SK-N-SH treated with all-trans-retinoic acid at 6 μM for 48 hours (cell line): Measurements from ENCODE around the gene SF3B5.

ENCODE experiments used
- CSRNP3 ChIP-seq: fragments of 250-450 bp; sonication (Bioruptor Pico); IDR thresholded peaks from 2 replicates; pipeline ENCODE4 v1.5.1; 2021; ENCODE audit warnings: mild to moderate bottlenecking, moderate library complexity
- GLIS3 ChIP-seq: fragments of 250-450 bp; sonication (Bioruptor Pico); IDR thresholded peaks from 2 replicates; pipeline ENCODE4 v1.5.0; 2020; ENCODE audit warnings: mild to moderate bottlenecking, moderate library complexity
- PPARA ChIP-seq: fragments of 250-450 bp; sonication (Bioruptor Pico); IDR thresholded peaks from 2 replicates; pipeline ENCODE4 v1.5.0; 2020; ENCODE audit warnings: mild to moderate bottlenecking, borderline replicate concordance
- RARB ChIP-seq: fragments of 250-450 bp; sonication (Bioruptor Pico); IDR thresholded peaks from 2 replicates; pipeline ENCODE4 v1.8.0; 2021; ENCODE audit warnings: mild to moderate bottlenecking, moderate library complexity
- SNAI2 ChIP-seq: fragments of 250-450 bp; sonication (Bioruptor Pico); IDR thresholded peaks from 2 replicates; pipeline ENCODE4 v1.5.0; 2020; ENCODE audit warnings: mild to moderate bottlenecking, moderate library complexity
- ZFP30 ChIP-seq: fragments of 450-650 bp; formaldehyde crosslinking; IDR thresholded peaks from 2 replicates; pipeline ENCODE4 v1.5.0; 2022; ENCODE audit warnings: mild to moderate bottlenecking, moderate library complexity
- TF ChIP-seq, protein P1 (sequence below): fragments of 250-450 bp; sonication (Bioruptor Pico); IDR thresholded peaks from 2 replicates; pipeline ENCODE4 v1.8.0; 2020; ENCODE audit warnings: mild to moderate bottlenecking, moderate library complexity, borderline replicate concordance
- TF ChIP-seq, protein P2 (sequence below): fragments of 250-450 bp; sonication (Bioruptor Pico); IDR thresholded peaks from 2 replicates; pipeline ENCODE4 v1.5.1; 2020; ENCODE audit warnings: low read depth, mild to moderate bottlenecking, moderate library complexity

- TF ChIP-seq GLIS3 (CRISPR knock-in tag): no peak
- TF ChIP-seq, protein P1, sequence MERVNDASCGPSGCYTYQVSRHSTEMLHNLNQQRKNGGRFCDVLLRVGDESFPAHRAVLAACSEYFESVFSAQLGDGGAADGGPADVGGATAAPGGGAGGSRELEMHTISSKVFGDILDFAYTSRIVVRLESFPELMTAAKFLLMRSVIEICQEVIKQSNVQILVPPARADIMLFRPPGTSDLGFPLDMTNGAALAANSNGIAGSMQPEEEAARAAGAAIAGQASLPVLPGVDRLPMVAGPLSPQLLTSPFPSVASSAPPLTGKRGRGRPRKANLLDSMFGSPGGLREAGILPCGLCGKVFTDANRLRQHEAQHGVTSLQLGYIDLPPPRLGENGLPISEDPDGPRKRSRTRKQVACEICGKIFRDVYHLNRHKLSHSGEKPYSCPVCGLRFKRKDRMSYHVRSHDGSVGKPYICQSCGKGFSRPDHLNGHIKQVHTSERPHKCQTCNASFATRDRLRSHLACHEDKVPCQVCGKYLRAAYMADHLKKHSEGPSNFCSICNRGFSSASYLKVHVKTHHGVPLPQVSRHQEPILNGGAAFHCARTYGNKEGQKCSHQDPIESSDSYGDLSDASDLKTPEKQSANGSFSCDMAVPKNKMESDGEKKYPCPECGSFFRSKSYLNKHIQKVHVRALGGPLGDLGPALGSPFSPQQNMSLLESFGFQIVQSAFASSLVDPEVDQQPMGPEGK (CRISPR knock-in tag): no peak
- no peak for TF ChIP-seq PPARA (CRISPR knock-in tag)
- no peak for TF ChIP-seq CSRNP3 (CRISPR knock-in tag)
- TF ChIP-seq, protein P2, sequence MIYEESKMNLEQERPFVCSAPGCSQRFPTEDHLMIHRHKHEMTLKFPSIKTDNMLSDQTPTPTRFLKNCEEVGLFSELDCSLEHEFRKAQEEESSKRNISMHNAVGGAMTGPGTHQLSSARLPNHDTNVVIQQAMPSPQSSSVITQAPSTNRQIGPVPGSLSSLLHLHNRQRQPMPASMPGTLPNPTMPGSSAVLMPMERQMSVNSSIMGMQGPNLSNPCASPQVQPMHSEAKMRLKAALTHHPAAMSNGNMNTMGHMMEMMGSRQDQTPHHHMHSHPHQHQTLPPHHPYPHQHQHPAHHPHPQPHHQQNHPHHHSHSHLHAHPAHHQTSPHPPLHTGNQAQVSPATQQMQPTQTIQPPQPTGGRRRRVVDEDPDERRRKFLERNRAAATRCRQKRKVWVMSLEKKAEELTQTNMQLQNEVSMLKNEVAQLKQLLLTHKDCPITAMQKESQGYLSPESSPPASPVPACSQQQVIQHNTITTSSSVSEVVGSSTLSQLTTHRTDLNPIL (CRISPR knock-in tag): no peak
- TF ChIP-seq RARB: no peak
- no peak for TF ChIP-seq SNAI2 (CRISPR knock-in tag)
- TF ChIP-seq ZFP30 (CRISPR knock-in tag): no peak
Measured at GRCh38 chr6:144123421-144123820, 28.0 kb upstream of the SF3B5 start.
